Stimulated activated CD4-positive, alpha-beta T cell treated with anti-CD3 and anti-CD28 coated beads, Interleukin-12 subunit alpha, Interleukin-12 subunit beta, amount 100 ng/mL, for 48 hours (primary cell): ENCODE data around the gene SGPP1.
A peak's percentile ranks its signal among the peaks of the same experiment; 100 is the strongest.
"Not testable (repeated sequence)": the region's sequence is repeated elsewhere in the genome, so short reads cannot be mapped to it uniquely, and the experiment has no call there.

ENCODE experiments used
- DNase-seq, 3 donors: peaks; one replicate each; pipeline ENCODE4 v3.0.0-alpha.2; 2020; ENCODE audit warnings: low read depth in 2 of 3, low spot score in 1 of 3

SGPP1 gene

GRCh38 chr14:63641473-63642228, 86.2 kb downstream of the SGPP1 start, which contains the start of gene WDR89:
Gene WDR89, minus strand, starts transcription at chr14:63641871. Its CDS starts 41,929 bp downstream, at chr14:63599942.
- DNase-seq, result peak; percentile 91 to 96 (median 92)

GRCh38 chr14:63638493-63638892, 89.4 kb downstream of the SGPP1 start:
- DNase-seq, result no peak

- DNase-seq, result not testable (repeated sequence)
Observed at GRCh38 chr14:63636094-63636635, 91.7 kb downstream of the SGPP1 start.
